ENCODE measurements around the gene PTK6.

PTK6 gene

DNA sequence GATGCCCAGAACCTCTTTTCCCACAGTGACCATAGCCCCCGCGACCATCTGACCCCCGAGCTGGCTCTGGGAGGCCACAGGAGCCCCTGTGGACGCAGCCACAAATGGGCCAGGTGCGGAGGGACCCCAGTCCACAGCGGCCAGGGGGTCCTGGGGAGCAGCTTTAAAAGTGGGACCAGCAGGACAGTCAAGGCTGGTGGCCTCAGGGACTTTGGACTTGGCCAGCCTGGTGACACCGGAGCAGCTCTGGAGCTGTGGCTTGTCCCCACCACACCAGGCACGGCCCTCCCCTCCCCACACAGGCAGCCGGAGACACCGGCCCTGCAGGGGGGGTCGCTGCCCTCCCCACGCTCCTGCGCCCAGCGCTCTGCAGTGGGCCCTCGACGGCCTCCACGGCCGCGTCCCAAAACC lies 20.3 kb upstream of the PTK6 start:
- DNase-seq (ENCODE audit: low spot score), result no peak

DNA sequence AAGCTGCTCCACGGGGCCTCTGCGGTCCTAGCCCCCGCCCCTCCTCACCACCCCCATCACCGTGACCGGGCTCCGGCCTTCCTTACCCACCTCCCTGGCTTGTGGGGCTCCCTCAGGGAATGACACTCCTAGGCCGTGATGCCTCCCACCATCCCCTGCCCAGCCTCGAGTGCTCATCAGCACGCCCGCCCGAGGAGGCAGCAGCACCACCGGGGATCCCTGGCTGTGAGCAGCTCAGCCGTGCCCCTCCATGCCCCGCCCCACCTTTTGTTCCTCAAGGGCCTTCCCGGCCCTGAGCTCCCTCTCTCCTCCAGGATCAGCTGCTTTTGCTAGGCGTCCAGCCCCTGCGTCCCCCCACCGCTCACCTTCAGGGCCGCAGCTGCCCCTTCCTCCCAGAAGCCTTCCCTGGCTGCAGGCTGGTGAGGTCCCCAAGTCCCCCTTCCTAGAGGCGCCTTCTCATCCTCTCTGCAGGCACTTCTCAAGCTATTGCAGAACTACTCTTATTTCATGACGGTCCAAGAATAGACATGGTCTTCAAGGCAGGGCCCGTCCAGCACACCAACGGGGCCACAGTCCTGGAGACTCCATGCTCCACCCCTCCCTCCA lies 19.8 kb upstream of the PTK6 start:
- no peak for DNase-seq (ENCODE audit: low spot score)

DNA sequence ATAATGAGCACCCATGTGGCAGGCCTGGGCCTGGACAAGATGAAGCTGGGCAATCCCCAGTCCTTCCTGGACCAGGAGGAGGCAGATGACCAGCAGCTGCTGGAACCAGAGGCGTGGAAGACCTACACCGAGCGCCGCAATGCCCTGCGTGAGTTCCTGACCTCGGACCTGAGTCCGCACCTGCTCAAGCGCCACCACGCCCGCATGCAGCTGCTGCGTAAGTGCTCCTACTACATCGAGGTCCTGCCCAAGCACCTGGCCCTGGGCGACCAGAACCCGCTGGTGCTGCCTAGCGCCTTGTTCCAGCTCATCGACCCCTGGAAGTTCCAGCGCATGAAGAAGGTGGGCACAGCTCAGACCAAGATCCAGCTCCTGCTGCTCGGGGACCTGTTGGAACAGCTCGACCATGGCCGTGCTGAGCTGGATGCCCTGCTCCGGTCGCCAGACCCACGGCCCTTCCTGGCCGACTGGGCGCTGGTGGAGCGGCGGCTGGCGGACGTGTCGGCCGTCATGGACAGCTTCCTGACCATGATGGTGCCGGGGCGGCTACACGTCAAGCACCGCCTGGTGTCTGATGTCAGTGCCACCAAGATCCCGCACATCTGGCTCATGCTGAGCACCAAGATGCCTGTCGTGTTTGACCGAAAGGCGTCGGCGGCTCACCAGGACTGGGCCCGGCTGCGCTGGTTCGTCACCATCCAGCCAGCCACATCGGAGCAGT lies 18.6 kb upstream of the PTK6 start:
- no peak for DNase-seq (ENCODE audit: low spot score)

DNA sequence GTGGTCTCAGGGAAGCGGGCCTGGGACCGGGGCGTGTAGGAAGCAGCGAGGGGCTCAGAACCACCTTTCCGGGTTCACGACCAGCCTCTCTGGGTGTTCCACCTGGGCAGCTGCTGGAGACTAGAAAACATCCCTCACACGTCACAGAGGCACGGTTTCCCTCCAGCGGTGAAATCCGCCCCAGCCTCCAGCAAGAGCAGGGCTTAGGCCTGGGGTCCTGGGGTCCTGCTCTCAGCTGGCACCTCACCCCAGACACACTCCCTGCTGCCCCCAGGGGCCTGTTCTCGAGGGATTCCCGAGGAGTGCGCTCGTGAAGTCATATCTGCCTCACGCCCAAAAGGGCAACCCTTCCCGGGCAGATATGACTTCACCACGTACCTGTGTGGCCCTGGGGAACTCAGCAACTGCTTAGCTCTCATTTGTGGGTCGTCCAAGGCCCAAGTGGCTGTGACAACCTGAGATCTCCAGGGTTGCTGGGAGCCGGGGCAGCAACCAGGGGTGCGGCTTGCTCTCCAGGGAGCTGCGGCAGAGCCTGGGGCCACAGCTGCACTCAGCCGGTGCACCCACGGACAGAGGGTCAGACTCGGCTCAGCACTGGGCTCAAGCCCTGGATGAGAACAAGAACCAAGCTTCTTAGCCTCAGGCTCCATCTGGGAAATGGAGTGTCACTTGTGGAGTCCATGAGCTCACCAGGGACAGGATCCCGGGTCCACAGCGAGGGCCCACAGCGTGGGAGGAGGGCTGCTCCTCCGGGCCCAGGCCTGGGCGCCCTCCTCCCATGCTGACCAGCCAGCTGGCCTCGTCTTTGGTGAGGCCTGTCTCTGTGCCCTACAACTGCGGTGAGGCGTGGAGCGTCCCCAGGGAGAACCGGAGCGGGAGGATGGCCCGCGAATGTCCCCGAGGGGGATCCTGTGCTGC lies 17.4 kb upstream of the PTK6 start:
- no peak for DNase-seq (ENCODE audit: low spot score)

DNA sequence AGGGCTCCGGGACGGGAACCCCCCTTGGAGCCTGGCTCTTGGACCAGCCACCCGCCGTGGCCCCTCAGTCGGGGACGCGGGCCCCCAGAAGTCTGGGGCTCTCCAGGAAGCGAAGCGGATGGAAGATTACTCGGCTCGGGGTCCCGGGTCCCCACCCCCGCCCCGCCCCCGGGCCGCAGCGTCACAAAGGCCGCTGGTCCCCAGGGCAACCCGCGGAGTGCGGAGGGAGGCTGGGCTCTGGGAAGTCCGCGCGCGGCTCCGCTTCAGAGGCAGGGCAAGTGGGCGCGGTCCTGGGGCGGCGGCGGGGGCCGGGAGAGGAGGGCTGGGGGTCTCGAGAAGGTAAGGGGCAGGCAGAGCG lies 16.7 kb upstream of the PTK6 start, which contains the start of gene FNDC11:
TSS of gene FNDC11 (plus strand) at position 227 of the 358 bp plus-strand sequence. CDS start 1,505 bp downstream, outside the sequence.
- peak; percentile 46 for DNase-seq (ENCODE audit: low spot score)

DNA sequence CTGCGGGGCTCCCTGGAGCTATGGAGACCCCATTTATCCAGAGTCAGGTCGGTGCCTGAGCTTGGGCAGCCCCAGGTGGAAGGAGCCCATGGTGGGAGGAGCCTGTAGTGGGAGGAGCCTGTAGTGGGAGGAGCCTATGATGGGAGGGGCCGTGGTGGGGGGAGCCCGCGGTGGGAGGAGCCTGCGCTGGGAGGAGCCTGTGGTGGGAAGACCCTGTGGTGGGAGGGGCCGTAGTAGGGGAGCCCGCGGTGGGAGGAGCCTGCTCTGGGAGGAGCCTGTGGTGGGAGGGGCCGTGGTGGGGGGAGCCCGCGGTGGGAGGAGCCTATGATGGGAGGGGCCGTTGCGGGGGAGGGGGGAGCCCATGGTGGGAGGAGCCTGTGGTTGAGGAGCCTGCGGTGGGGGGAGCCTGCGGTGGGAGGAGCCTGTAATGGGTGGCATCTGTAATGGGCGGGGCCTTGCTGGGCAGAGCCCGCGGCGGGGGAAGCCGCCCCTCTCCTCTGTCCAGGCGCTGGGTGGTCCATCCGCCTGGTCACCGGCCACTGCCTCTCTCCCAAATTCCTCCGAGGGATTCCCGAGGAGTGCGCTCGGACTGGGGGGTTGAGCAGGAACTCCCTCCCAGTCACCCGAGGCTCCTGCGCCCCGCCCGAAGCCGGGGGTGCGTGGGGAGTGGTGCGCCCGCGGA lies 16.2 kb upstream of the PTK6 start:
- peak; percentile 83 for DNase-seq (ENCODE audit: low spot score)

DNA sequence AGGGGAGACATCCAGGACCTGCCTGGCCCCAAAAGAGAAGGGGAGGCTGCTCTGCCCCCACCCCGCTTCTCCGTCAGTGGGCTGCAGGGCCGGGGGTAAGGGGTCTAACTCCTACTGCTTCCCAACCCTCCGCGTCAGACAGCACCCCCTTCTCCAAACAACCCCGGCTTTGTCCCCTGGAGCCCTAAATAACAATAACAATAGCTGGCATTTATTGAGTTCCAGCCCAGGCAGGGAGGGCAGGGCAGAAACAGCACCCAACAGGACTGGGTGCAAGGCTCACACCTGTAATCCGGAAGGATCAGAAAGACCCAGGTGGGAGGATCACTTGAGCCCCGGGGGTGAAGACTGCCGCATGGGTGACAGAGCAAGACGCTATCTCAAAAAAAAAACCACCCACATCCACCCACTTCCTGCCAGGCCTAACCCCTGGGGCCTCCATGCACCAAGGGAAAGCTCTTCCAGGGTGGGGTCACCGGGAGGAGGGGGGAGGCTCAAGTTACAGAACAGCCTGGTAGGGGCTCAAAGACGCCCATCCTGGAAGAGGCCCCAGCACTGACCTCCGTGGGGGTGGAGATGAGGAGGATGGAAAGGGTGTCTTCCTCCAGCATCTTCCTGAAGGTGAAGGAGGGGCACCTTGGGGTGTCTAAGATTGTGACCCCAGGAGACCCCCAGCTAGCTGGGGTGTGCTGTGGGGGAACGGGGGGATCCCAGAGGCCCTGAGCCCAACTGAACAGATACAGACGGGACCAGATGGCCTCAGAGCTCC lies 15.5 kb upstream of the PTK6 start:
- peak; percentile 45 for DNase-seq (ENCODE audit: low spot score)

DNA sequence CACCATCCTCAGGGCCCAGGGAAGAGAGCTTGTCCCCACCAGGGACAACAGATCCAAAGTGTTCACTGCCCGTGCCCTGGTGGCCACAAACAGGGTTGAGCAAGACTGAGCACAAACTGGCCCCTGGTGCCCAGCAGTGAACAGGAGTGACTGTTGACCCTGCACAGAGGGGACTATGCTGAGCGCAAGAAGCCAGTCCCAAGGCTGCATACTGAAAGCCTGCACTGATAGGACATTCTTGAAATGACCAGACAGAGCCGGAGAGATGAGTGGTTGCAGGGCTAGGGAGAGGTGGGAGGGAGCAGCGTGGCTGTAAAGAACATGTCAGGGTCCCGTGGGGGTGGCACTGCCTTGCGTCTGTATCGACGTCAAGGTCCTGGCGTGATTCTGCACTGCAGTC lies 13.9 kb upstream of the PTK6 start:
- DNase-seq (ENCODE audit: low spot score), result no peak

DNA sequence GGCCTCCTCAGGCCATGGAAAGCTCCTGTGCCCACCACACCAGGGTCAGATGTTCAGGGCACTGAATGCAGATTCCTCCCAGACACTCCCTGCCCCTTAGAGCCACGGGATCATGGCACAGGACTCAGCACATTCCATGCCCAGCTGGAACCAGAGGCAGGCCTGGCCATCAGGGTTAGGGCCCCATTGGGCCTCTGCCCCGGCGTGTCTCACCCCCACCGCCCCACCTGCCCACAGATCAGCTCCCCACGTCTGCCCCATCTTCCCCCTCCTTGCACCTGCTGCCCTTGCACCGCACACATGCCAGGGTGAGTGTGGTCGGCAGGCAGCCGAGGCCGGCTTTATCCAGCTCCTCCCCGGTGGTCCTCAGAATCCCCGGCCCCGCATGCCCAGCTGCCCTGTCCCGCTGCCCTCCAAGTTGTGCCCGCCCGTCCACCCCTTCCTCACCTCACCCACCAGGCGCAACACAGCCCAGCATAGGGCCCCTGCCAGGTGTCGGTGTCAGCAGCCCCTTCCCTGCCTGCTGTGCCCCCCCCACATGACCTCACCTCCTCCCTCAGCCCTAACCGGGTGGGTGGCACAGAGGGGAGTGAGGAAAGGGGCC lies 12.6 kb upstream of the PTK6 start:
- DNase-seq (ENCODE audit: low spot score), result no peak

DNA sequence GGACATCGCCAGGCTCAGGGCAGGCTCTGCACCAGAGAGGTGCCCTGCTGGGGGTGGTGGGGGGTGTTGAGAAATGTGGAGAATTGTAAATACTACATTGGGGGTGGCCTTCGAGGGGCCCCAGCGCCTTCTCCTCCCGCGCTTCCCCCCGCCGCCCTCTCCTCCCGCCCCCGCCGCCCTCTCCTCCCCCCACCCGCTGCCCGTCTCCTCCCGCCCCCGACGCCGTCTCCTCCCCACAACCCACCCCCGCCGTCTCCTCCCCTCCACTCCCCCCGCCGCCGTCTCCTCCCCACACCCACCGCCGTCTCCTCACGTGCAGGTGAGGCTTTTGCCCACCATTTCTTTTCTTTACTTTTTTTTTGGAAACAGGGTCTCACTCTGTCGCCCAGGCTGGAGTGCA lies 11.8 kb upstream of the PTK6 start:
- no peak for DNase-seq (ENCODE audit: low spot score)

DNA sequence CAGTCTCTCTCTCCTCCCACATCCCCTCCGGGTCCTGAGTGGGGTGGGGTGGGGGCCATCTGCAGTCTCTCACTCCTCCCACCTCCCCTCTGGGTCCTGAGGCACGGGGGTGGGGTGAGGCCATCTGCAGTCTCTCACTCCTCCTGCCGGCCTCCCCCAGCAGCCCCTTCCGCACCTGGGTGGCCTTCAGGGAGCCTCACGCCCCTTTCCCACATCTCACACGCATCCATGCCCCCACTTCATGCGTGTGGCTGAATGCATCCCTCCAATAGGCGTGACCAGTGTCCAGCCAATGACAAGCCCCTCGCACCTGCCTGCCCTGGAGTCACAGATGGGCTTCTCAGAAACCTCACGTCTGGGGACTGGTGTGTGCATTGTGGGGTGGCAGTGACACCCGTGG lies 11.4 kb upstream of the PTK6 start:
- no peak for DNase-seq (ENCODE audit: low spot score)

DNA sequence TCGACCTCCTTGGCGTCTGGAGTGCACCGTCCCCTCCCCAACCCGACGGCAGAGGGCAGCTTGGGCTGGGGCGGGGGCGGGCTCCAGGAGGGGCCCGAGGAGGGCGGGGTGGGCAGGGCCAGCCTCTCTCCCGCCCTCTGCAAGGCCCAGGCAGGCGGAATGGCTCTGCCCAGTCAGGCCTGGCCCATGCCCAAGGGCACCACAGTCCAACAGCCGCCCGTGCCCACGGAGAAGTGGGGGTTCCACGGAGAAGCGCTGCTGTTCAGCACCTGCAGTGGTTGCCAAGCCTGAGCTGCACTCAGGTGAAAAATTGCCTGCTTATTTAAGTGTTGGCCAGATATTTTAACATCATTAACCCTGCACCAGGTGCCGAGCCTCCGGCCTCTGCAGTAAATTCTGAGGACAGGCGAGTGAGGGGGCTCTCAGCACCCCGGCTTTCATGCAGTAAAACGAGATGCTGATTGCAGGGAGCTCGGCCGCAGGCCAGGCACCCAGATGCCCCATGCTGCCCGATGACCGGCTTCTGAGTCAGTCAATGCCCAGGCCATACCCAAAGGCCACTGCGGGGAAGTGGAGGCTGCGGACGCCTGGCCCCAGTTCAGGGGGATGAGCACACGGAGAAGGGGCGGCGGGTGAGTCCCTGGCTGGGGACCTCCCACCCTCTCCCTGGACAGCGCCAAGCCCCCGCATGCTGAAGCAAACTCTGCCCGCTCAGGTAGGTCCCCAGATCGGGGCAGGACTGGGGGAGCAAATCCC lies 10.7 kb upstream of the PTK6 start, which contains the start of gene SRMS:
TSS of gene SRMS (minus strand) at position 25 of the 756 bp plus-strand sequence. CDS start 286 bp downstream, outside the sequence.
- no peak for DNase-seq (ENCODE audit: low spot score)

DNA sequence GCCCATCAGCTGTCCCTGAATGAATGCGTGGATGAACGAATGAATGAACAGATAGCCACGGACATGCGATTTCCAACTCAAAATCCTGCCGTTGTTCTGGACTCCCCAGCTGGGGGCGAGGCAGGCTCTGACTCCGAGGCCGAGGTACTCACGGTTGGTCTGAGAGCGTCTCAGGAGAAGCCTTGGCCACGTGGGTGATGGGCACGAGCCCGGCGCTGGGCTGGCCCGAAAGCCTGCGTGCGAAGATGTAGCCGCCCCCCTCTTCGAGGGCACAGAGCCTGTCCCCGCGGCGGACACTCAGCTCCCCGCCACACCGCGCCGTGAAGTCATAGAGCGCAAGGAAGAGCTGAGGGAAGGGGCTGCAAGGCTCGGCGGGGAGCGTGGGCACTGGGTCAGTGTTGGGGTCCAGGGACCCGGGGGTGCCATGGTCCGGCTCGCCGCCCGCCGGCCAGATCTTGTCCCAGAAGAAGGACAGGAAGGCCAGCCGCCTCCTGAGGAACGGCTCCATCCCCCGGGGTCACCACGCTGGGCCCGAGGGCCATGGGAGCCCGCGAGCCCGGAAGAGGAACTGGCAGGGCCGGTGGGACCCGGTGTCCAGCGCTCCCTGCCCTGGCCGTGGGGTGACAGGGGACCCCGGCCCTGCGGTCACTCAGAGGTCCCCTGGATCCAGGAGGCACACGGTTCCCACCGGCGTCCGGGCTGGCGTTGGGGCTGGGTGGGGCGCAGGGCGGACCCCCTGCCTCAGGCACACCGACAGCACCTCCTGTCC lies 10.0 kb upstream of the PTK6 start:
- DNase-seq (ENCODE audit: low spot score), result no peak

DNA sequence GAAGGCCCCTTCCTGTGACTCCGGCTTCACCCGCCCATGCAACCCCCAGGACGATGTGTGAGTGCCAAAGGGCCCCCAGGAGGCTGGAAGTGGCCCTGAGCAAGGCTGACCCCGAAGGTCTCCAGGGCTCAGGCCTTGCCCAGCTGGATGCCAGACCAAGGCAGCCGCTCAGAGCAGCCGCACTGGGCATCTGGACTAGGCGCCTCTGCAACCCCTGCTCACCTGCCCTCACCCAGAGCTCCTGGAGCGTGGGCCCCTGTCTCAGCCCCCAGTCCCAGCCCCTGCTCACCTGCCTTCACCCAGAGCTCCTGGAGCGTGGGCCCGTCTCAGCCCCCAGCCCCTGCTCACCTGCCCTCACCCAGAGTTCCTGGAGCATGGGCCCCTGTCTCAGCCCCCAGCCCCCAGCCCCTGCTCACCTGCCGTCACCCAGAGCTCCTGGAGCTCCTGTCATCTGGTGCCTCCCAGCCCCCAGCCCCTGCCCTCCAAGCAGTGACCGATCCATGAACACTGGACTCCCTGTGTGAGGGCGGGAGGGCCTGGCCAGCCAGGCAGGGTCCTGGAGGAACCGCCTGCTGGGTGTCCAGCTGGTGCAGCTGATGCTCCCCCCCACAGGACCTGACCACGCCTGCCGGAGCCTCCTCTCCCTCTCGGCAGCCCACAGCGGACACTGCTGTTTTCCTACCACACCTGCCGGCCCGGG lies 9.2 kb upstream of the PTK6 start:
- no peak for DNase-seq (ENCODE audit: low spot score)

DNA sequence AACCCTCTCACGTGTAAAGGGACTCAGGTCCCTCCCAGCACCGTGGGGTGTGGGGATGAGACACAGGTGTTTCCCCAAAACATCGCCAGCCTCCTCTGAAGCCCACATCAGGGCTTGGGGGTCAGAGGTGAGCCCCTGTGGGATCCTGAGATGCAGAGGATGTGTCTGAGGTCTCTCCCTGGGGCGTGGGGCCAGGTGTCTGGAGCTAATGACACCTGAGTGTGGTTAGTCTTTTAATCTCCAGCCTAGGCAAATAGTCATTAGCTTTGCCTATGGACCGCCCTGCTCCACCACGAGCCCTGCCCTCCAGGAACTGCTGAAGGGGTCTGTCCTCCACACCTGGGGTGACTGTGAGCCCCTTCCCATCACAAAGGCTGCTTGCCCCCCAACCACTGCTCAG lies 8.6 kb upstream of the PTK6 start:
- peak; percentile 62 for DNase-seq (ENCODE audit: low spot score)

DNA sequence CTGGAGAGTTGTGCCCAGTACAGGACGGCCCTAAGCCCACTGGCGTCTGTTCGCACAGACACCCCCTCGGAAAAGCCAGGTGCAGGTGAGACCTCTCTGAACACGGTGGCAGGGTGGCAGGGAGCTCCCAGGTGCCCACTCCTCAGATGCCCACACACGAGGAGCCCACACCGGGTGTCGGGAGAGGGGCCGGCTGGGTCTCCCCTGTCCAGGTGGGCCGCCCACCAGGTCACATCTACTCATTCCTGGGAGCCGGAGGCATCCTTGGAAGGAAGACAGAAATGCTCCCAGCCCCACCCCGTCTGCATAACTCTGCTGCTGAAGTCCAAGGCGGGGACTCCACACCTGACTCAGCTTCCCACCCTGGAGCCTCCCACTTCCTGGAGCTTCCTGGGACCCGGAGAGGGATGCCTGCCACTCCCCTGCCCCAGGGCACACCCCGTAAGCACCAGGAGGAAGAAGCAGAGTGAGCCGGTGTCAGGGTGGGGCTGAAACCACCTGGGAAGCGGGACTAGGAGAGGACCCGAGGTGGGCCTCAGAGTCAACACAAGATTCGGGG lies 7.9 kb upstream of the PTK6 start:
- DNase-seq (ENCODE audit: low spot score), result peak; percentile 90

DNA sequence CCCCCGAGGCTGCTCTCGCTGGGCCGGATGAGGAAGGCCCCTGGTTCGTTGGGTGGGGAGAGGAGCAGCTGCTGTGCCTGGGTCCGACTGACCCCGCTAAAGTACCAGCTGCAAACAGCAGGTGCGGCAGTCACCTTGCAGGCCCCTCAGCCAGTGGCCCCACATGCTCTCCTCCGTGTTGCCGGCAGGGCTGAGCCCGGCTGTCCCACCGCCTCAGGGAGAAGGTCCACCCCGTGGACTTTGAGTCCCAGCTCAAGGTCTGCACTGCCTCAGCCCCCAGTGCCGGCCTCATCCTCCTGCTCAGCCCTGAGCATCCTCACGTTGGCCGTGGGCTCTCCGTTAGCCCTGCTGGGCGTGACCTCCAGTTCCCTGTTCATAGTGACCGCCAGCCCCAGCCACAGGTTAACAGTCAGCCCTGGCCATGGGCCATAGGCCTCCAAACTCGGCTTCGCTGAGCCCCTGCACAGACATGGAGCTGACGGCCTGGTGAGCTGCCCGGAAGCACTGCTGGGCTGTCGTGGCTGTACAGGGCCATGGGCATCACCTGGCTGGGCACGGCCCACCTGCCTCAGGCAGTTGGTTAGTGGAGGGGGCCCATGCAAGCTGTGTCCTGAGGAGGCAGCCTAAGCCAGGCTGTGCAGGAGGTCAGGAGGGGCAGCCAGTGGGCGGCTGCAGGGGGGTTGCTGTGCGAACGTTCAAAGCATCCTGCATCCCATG lies 7.2 kb upstream of the PTK6 start:
- DNase-seq (ENCODE audit: low spot score), result no peak

DNA sequence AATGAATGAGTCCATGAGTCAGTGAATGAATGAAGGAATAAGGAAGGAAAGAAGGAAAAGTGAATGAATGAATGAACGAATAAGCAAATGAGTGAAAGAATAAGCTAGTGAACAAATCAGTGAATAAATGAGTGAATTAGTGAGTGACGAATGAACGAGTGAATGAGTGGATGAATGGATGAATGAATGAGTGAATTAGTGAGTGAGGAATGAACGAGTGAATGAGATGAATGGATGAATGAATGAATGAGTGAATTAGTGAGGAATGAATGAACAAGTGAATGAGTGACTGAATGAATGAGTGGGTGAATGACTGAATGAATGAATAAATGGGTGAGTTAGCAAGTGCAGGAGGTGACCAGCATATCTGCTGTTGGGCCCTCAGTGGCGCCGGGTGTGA lies 6.6 kb upstream of the PTK6 start:
- no peak for DNase-seq (ENCODE audit: low spot score)
